ENCODE measurements around the gene MISFA.

DNA sequence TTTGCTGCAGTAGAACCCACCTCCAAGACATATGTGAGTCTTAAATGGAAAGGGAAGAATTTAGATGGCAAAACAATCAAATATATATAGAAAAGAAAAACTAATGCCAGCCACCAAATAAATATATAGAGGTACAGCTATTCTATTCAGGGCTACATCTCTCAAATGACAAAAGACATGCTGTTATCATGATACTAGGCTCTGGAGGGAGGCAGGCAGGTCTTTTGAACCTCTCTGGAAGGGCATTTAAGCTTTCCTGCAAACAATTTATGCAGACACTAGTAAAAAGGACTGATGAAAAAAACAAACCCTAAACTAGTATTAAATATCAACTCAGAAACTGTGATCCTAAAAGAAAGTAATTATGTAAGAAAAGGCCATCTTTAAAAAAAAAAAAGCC lies 35.4 kb upstream of the MISFA start:
- TF ChIP-seq, protein P1, sequence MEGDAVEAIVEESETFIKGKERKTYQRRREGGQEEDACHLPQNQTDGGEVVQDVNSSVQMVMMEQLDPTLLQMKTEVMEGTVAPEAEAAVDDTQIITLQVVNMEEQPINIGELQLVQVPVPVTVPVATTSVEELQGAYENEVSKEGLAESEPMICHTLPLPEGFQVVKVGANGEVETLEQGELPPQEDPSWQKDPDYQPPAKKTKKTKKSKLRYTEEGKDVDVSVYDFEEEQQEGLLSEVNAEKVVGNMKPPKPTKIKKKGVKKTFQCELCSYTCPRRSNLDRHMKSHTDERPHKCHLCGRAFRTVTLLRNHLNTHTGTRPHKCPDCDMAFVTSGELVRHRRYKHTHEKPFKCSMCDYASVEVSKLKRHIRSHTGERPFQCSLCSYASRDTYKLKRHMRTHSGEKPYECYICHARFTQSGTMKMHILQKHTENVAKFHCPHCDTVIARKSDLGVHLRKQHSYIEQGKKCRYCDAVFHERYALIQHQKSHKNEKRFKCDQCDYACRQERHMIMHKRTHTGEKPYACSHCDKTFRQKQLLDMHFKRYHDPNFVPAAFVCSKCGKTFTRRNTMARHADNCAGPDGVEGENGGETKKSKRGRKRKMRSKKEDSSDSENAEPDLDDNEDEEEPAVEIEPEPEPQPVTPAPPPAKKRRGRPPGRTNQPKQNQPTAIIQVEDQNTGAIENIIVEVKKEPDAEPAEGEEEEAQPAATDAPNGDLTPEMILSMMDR (conservative IDR thresholded peaks at IDR 0.05; ENCODE audit: low read depth in 2 of 2), result no peak
- TF ChIP-seq EZH2 (IDR thresholded peaks at IDR 0.05; ENCODE audit: low read depth, unreplicated experiment) (no peak), CREB1 (CRISPR knock-in tag; IDR thresholded peaks at IDR 0.05; ENCODE audit: low read depth) (no peak)
